ENCODE results near the gene ERI3. TPM values are rescaled to one million over a fixed set of nuclear protein-coding genes. Genes with fewer than 3 reads are reported as not detected.

Gene ERI3
- total RNA-seq, 2 donors from 2014 or later = 33.2 to 36.0 TPM

GRCh38 chr1:44361478-44361877, 6.4 kb upstream of the ERI3 start:
- Mint-ChIP-seq H3K27ac (no peak overlapping the region), H3K9me3 (no peaks in the 10 kb centered on the region), H3K36me3 (no peaks in the 10 kb centered on the region), H3K4me1 (ENCODE audit: low read depth in 2 of 2) (no peaks in the 10 kb centered on the region), H3K4me3 (no peak overlapping the region), H3K27me3 (peaks cover under 1 to 12% of the 10 kb centered on the region in 2 donors)
- DNase-seq (ENCODE audit: low spot score) = no peak
- ATAC-seq = no peak

- ATAC-seq = no peak
- Mint-ChIP-seq H3K9me3 (no peaks in the 10 kb centered on the region), H3K27me3 (peaks cover 0 to 11% of the 10 kb centered on the region in 2 donors), H3K36me3 (no peaks in the 10 kb centered on the region), H3K4me3 (no peak overlapping the region), H3K4me1 (ENCODE audit: low read depth in 2 of 2) (peaks cover 7 to 9% of the 10 kb centered on the region in 2 donors), H3K27ac (no peak overlapping the region)
- no peak for DNase-seq (ENCODE audit: low spot score)
Measured at GRCh38 chr1:44359234-44359935, 4.3 kb upstream of the ERI3 start.

GRCh38 chr1:44357710-44358109, 2.7 kb upstream of the ERI3 start:
- no peak overlapping the region for H3K4me3 Mint-ChIP-seq
- no peak for ATAC-seq
- H3K36me3 Mint-ChIP-seq = no peaks in the 10 kb centered on the region
- DNase-seq (ENCODE audit: low spot score) = no peak
- H3K27ac Mint-ChIP-seq = no peak overlapping the region
- H3K9me3 Mint-ChIP-seq = no peaks in the 10 kb centered on the region
- peaks cover 0 to 3% of the 10 kb centered on the region in 2 donors for H3K27me3 Mint-ChIP-seq
- H3K4me1 Mint-ChIP-seq (ENCODE audit: low read depth in 2 of 2) = peaks cover 16% of the 10 kb centered on the region in 2 donors

GRCh38 chr1:44355582-44356305, 687 bp upstream of the ERI3 start:
- Mint-ChIP-seq H3K27ac (peak overlapping the region; percentile 39 to 89), H3K4me3 (peak overlapping the region; percentile 79), H3K36me3 (no peaks in the 10 kb centered on the region), H3K9me3 (no peaks in the 10 kb centered on the region), H3K27me3 (no peaks in the 10 kb centered on the region), H3K4me1 (ENCODE audit: low read depth in 2 of 2) (peaks cover 23 to 25% of the 10 kb centered on the region in 2 donors)
- DNase-seq (ENCODE audit: low spot score) (no peak), ATAC-seq (no peak)

- peak overlapping the region in 1 of 2 donors; percentile 89 for H3K27ac Mint-ChIP-seq
- peaks cover 23 to 25% of the 10 kb centered on the region in 2 donors for H3K4me1 Mint-ChIP-seq (ENCODE audit: low read depth in 2 of 2)
- DNase-seq (ENCODE audit: low spot score) = no peak
- no peaks in the 10 kb centered on the region for H3K9me3 Mint-ChIP-seq
- H3K27me3 Mint-ChIP-seq = no peaks in the 10 kb centered on the region
- no peaks in the 10 kb centered on the region for H3K36me3 Mint-ChIP-seq
- peak overlapping the region; percentile 84 for H3K4me3 Mint-ChIP-seq
- ATAC-seq = no peak
Measured at GRCh38 chr1:44354268-44354839, 703 bp downstream of the ERI3 start.

- Mint-ChIP-seq H3K4me1 (ENCODE audit: low read depth in 2 of 2) (peaks cover 23 to 25% of the 10 kb centered on the region in 2 donors), H3K4me3 (peak overlapping the region; percentile 84), H3K9me3 (no peaks in the 10 kb centered on the region), H3K27ac (no peak overlapping the region), H3K27me3 (no peaks in the 10 kb centered on the region), H3K36me3 (no peaks in the 10 kb centered on the region)
- DNase-seq (ENCODE audit: low spot score) (no peak), ATAC-seq (no peak)
Measured at GRCh38 chr1:44353604-44354003, 1.5 kb downstream of the ERI3 start.

- no peak overlapping the region for H3K27ac Mint-ChIP-seq
- peaks cover 23 to 29% of the 10 kb centered on the region in 2 donors for H3K4me1 Mint-ChIP-seq (ENCODE audit: low read depth in 2 of 2)
- H3K36me3 Mint-ChIP-seq = no peaks in the 10 kb centered on the region
- no peaks in the 10 kb centered on the region for H3K9me3 Mint-ChIP-seq
- DNase-seq (ENCODE audit: low spot score) (no peak), ATAC-seq (no peak)
- H3K4me3 Mint-ChIP-seq = no peak overlapping the region
- H3K27me3 Mint-ChIP-seq = no peaks in the 10 kb centered on the region
Measured at GRCh38 chr1:44351289-44351688, 3.8 kb downstream of the ERI3 start.

- no peaks in the 10 kb centered on the region for H3K36me3 Mint-ChIP-seq
- H3K9me3 Mint-ChIP-seq = no peaks in the 10 kb centered on the region
- H3K4me1 Mint-ChIP-seq (ENCODE audit: low read depth in 2 of 2) = peaks cover 8 to 20% of the 10 kb centered on the region in 2 donors
- no peak overlapping the region for H3K4me3 Mint-ChIP-seq
- ATAC-seq = no peak
- no peak for DNase-seq (ENCODE audit: low spot score)
- H3K27ac Mint-ChIP-seq = no peak overlapping the region
- no peaks in the 10 kb centered on the region for H3K27me3 Mint-ChIP-seq
Measured at GRCh38 chr1:44348061-44348485, 7.0 kb downstream of the ERI3 start.

GRCh38 chr1:44347280-44347679, 7.8 kb downstream of the ERI3 start:
- DNase-seq (ENCODE audit: low spot score) = no peak
- no peak overlapping the region for H3K27ac Mint-ChIP-seq
- ATAC-seq = no peak
- H3K27me3 Mint-ChIP-seq = no peaks in the 10 kb centered on the region
- H3K4me3 Mint-ChIP-seq = no peak overlapping the region
- peaks cover 3 to 14% of the 10 kb centered on the region in 2 donors for H3K4me1 Mint-ChIP-seq (ENCODE audit: low read depth in 2 of 2)
- H3K9me3 Mint-ChIP-seq = no peaks in the 10 kb centered on the region
- H3K36me3 Mint-ChIP-seq = no peaks in the 10 kb centered on the region

- no peaks in the 10 kb centered on the region for H3K27me3 Mint-ChIP-seq
- DNase-seq (ENCODE audit: low spot score) (no peak), ATAC-seq (no peak)
- no peaks in the 10 kb centered on the region for H3K36me3 Mint-ChIP-seq
- no peaks in the 10 kb centered on the region for H3K9me3 Mint-ChIP-seq
- H3K4me3 Mint-ChIP-seq = no peak overlapping the region
- no peak overlapping the region for H3K27ac Mint-ChIP-seq
- H3K4me1 Mint-ChIP-seq (ENCODE audit: low read depth in 2 of 2) = peaks cover 0 to 14% of the 10 kb centered on the region in 2 donors
Measured at GRCh38 chr1:44346878-44347277, 8.2 kb downstream of the ERI3 start.

- Mint-ChIP-seq H3K4me3 (no peak overlapping the region), H3K36me3 (no peaks in the 10 kb centered on the region), H3K4me1 (ENCODE audit: low read depth in 2 of 2) (peaks cover 0 to 12% of the 10 kb centered on the region in 2 donors), H3K9me3 (no peaks in the 10 kb centered on the region), H3K27ac (no peak overlapping the region), H3K27me3 (no peaks in the 10 kb centered on the region)
- no peak for ATAC-seq
- no peak for DNase-seq (ENCODE audit: low spot score)
Measured at GRCh38 chr1:44346184-44346583, 8.9 kb downstream of the ERI3 start.

- Mint-ChIP-seq H3K4me3 (no peak overlapping the region), H3K4me1 (ENCODE audit: low read depth in 2 of 2) (peaks cover 0 to 12% of the 10 kb centered on the region in 2 donors), H3K27ac (no peak overlapping the region), H3K9me3 (no peaks in the 10 kb centered on the region), H3K27me3 (no peaks in the 10 kb centered on the region), H3K36me3 (no peaks in the 10 kb centered on the region)
- no peak for ATAC-seq
- no peak for DNase-seq (ENCODE audit: low spot score)
Measured at GRCh38 chr1:44345187-44345775, 9.8 kb downstream of the ERI3 start.

- H3K9me3 Mint-ChIP-seq = no peaks in the 10 kb centered on the region
Measured at GRCh38 chr1:44339731-44340130, 15.3 kb downstream of the ERI3 start.

GRCh38 chr1:44338136-44338535, 16.9 kb downstream of the ERI3 start:
- Mint-ChIP-seq H3K27ac (no peak overlapping the region), H3K4me3 (no peak overlapping the region)

More at GRCh38 chr1:44339731-44340130, 15.3 kb downstream of the ERI3 start:
- ATAC-seq (no peak), DNase-seq (ENCODE audit: low spot score) (no peak)
- H3K4me3 Mint-ChIP-seq = no peak overlapping the region
- peaks cover 0 to 4% of the 10 kb centered on the region in 2 donors for H3K4me1 Mint-ChIP-seq (ENCODE audit: low read depth in 2 of 2)
- H3K27ac Mint-ChIP-seq = no peak overlapping the region
- peaks cover 13% of the 10 kb centered on the region for H3K36me3 Mint-ChIP-seq
- H3K27me3 Mint-ChIP-seq = no peaks in the 10 kb centered on the region

More at GRCh38 chr1:44338136-44338535, 16.9 kb downstream of the ERI3 start:
- DNase-seq (ENCODE audit: low spot score) (no peak), ATAC-seq (no peak)
- peaks cover 13% of the 10 kb centered on the region for H3K36me3 Mint-ChIP-seq
- H3K27me3 Mint-ChIP-seq = no peaks in the 10 kb centered on the region
- H3K4me1 Mint-ChIP-seq (ENCODE audit: low read depth in 2 of 2) = peaks cover 0 to 4% of the 10 kb centered on the region in 2 donors
- no peaks in the 10 kb centered on the region for H3K9me3 Mint-ChIP-seq
